K562 (cell line): Measurements from ENCODE around the gene NEDD4L. TPM values are rescaled to one million over a fixed set of nuclear protein-coding genes. Genes with fewer than 3 reads are reported as not detected.

Source experiments
- MGA ChIP-seq: fragments of 450-650 bp; IDR thresholded peaks from 2 replicates; pipeline ENCODE4 v1.6.1; 2016; ENCODE audit warnings: mild to moderate bottlenecking, moderate library complexity
- polyA plus RNA-seq, 8 experiments: library from polyadenylated mRNA; depleted of rRNA in 4 of 8; stranded (reverse) in 5 of 8; unstranded in 3 of 8; fragments of >200 nt; fragmentation: Nextera tagmentation in 2 of 8; fragmentation: Illumina TruSeq in 1 of 8; extraction: Ambion mirVana in 2 of 8; extraction: Trizol in 1 of 8; gene quantifications; 2 replicates each; pipeline versions ENCODE4 v1.2.1 to v1.2.3, GENCODE V29; 2011 to 2014; ENCODE audit warnings: inconsistent platforms in 1 of 8, missing spikeins in 1 of 8
- total RNA-seq, 7 experiments: library from RNA; depleted of rRNA in 6 of 7; stranded (reverse); fragments of >200 nt in 6 of 7; fragmentation: Illumina TruSeq in 2 of 7; extraction: Trizol in 2 of 7; gene quantifications; 2 replicates each; pipeline versions ENCODE4 v1.2.1 to v1.2.3, GENCODE V29; 2011 to 2021; ENCODE audit warnings: low replicate concordance in 1 of 7

Gene NEDD4L
- total and polyA plus RNA-seq, 9 of the 15 experiments (the other 6 are each of a cell fraction or from before 2014, with no cell fraction given) = 8.1 to 33.4 (median 19.9) TPM

GRCh38 chr18:58167073-58167472 is 123.0 kb downstream of the NEDD4L start (continued):
- no peak for TF ChIP-seq MGA
